HCT116 (cell line): ENCODE results near the gene LDAH. TPM values are rescaled to one million over a fixed set of nuclear protein-coding genes. Genes with fewer than 3 reads are reported as not detected.

Experiments used
- ATAC-seq: fragments of 200-7000 bp; cut with Tn5 transposase; 2 replicates; pipeline ENCODE4 v1.9.1; 2020; ENCODE audit warnings: mild to moderate bottlenecking, moderate library complexity
- BruUV-seq: library from RNA; stranded (reverse); fragments of 400-500 nt; replicated peaks from 2 replicates; lab custom pipeline; 2021; lab: Mats Ljungman, UMichigan
- CTCF ChIA-PET: fragments of 300-600 bp; sonication (Branson Sonifier 250); formaldehyde crosslinking; loops from one replicate; lab custom pipeline; 2021; ENCODE audit warnings: antibody characterized with exemption; lab: Charles Lee
- POLR2A ChIA-PET: fragments of 300-600, 350-600 bp; sonication (Branson Sonifier 250); formaldehyde crosslinking; loops from one replicate; lab custom pipeline; 2021; ENCODE audit warnings: antibody characterized with exemption; lab: Charles Lee
- RAD21 ChIA-PET, 2 experiments: fragments of 300-600 bp; sonication (Branson Sonifier 250); formaldehyde crosslinking; loops; one replicate each; lab custom pipeline; 2023; ENCODE audit warnings: low total read pairs in 2 of 2; ENCODE audit not compliant: uncharacterized antibody in 2 of 2, unreplicated experiment in 2 of 2, low non-redundant PET in 1 of 2; lab: Charles Lee
- DNase-seq: peaks from one replicate; pipeline ENCODE4 v3.0.0-alpha.2; 2010; ENCODE audit warnings: low read depth, low spot score
- H2AFZ ChIP-seq: fragments of 200-600 bp; shearing (Covaris generic), sonication (generic); 2 replicates; pipeline ENCODE4 v1.6.1; 2017; ENCODE audit warnings: low read depth, mixed run types, mixed read lengths, antibody characterized with exemption, low read length; ENCODE audit not compliant: poor library complexity, severe bottlenecking
- H3K27ac ChIP-seq: 2 replicates; pipeline ENCODE4 v1.5.1; 2012; ENCODE audit warnings: low read depth, low read length
- H3K27me3 ChIP-seq: fragments of 200-600 bp; sonication (generic); 2 replicates; pipeline ENCODE4 v1.6.1; 2016; ENCODE audit warnings: mixed run types, low read length, mixed read lengths; ENCODE audit not compliant: insufficient read depth
- H3K36me3 ChIP-seq, 2 experiments: fragments of 200-500 bp in 1 of 2; fragments of 200-600 bp in 1 of 2; sonication (Bioruptor generic) in 1 of 2; sonication (generic) in 1 of 2; 2 replicates each; pipeline versions ENCODE4 v1.5.1 to v1.6.1; 2014 to 2016; ENCODE audit warnings: low read length in 2 of 2, inconsistent platforms in 1 of 2, mixed read lengths in 1 of 2, mixed run types in 1 of 2; ENCODE audit not compliant: insufficient read depth in 2 of 2, control insufficient read depth in 1 of 2
- H3K4me1 ChIP-seq, 2 experiments: fragments of 200-600 bp in 1 of 2; sonication (generic) in 1 of 2; 2 replicates each; pipeline versions ENCODE4 v1.5.1 to v1.6.1; 2012 to 2017; ENCODE audit warnings: low read length in 2 of 2, inconsistent platforms in 1 of 2, mild to moderate bottlenecking in 1 of 2, mixed read lengths in 1 of 2, mixed run types in 1 of 2, moderate library complexity in 1 of 2; ENCODE audit not compliant: insufficient read depth in 2 of 2, control insufficient read depth in 1 of 2
- H3K4me2 ChIP-seq: fragments of 200-600 bp; sonication (generic); 2 replicates; pipeline ENCODE4 v1.6.1; 2017; ENCODE audit warnings: mixed run types, low read length, mixed read lengths
- H3K4me3 ChIP-seq, 2 experiments: fragments of 200-600 bp in 1 of 2; sonication (generic) in 1 of 2; replicated peaks in 1 of 2; 2 replicates each; pipeline ENCODE4 v1.5.1; 2011 to 2016; ENCODE audit warnings: low read length in 2 of 2, control low read depth in 1 of 2, low read depth in 1 of 2, mild to moderate bottlenecking in 1 of 2, mixed read lengths in 1 of 2, mixed run types in 1 of 2
- H3K79me2 ChIP-seq: fragments of 200-600 bp; sonication (generic); 2 replicates; pipeline ENCODE4 v1.6.1; 2017; ENCODE audit warnings: mild to moderate bottlenecking, mixed run types, low read length, moderate library complexity, mixed read lengths; ENCODE audit not compliant: insufficient read depth
- H3K9ac ChIP-seq: fragments of 200-600 bp; sonication (generic); 2 replicates; pipeline ENCODE4 v1.6.1; 2016; ENCODE audit warnings: low read length, mixed read lengths
- H3K9me2 ChIP-seq: fragments of 200-600 bp; sonication (generic), shearing (Covaris generic); 2 replicates; pipeline ENCODE4 v1.6.1; 2017; ENCODE audit warnings: mixed run types, mild to moderate bottlenecking, moderate library complexity; ENCODE audit not compliant: insufficient read depth
- H3K9me3 ChIP-seq, 2 experiments: fragments of 200-500 bp in 1 of 2; fragments of 200-600 bp in 1 of 2; sonication (Bioruptor generic) in 1 of 2; sonication (generic) in 1 of 2; 2 replicates each; pipeline ENCODE4 v1.6.1; 2014 to 2017; ENCODE audit warnings: low read length in 2 of 2, mixed read lengths in 2 of 2, inconsistent platforms in 1 of 2, low read depth in 1 of 2, mild to moderate bottlenecking in 1 of 2, mixed run types in 1 of 2, moderate library complexity in 1 of 2; ENCODE audit not compliant: control insufficient read depth in 1 of 2, insufficient read depth in 1 of 2
- H4K20me1 ChIP-seq: fragments of 200-600 bp; sonication (generic), shearing (Covaris generic); 2 replicates; pipeline ENCODE4 v1.6.1; 2017; ENCODE audit warnings: mixed run types, mild to moderate bottlenecking, moderate library complexity; ENCODE audit not compliant: insufficient read depth
- CEBPB ChIP-seq: IDR thresholded peaks from 2 replicates; pipeline ENCODE4 v1.6.1; 2012; ENCODE audit warnings: low read depth
- EZH2 ChIP-seq: fragments of 200-600 bp; sonication (generic); IDR thresholded peaks from 2 replicates; pipeline ENCODE4 v1.6.1; 2017; ENCODE audit warnings: antibody characterized with exemption, mixed run types
- EZH2phosphoT487 ChIP-seq: fragments of 200-600 bp; IDR thresholded peaks from 2 replicates; pipeline ENCODE4 v1.6.1; 2018; ENCODE audit warnings: antibody characterized with exemption, borderline replicate concordance
- JUND ChIP-seq: IDR thresholded peaks from 2 replicates; pipeline ENCODE4 v1.6.1; 2012
- POLR2A ChIP-seq: IDR thresholded peaks from 2 replicates; pipeline ENCODE4 v1.7.0; 2011; ENCODE audit warnings: borderline replicate concordance; ENCODE audit not compliant: insufficient read depth, insufficient read length; ENCODE audit errors: extremely low read depth
- POLR2AphosphoS5 ChIP-seq: IDR thresholded peaks from 2 replicates; pipeline ENCODE4 v1.6.1; 2011; ENCODE audit warnings: mild to moderate bottlenecking, low read depth, low read length, moderate library complexity
- RAD21 ChIP-seq: IDR thresholded peaks from 2 replicates; pipeline ENCODE4 v1.6.1; 2012; ENCODE audit warnings: low read depth, mild to moderate bottlenecking
- REST ChIP-seq: IDR thresholded peaks from 2 replicates; pipeline ENCODE4 v1.6.1; 2012; ENCODE audit warnings: low read depth
- TCF7L2 ChIP-seq: IDR thresholded peaks from 2 replicates; pipeline ENCODE4 v1.7.0; 2011; ENCODE audit warnings: borderline replicate concordance, inconsistent platforms; ENCODE audit not compliant: insufficient read depth, insufficient read length; ENCODE audit errors: extremely low read depth
- YY1 ChIP-seq: IDR thresholded peaks from 2 replicates; pipeline ENCODE4 v1.6.1; 2011; ENCODE audit warnings: low read length, low read depth, moderate library complexity, mild to moderate bottlenecking; ENCODE audit not compliant: insufficient replicate concordance; ENCODE audit errors: extremely low read depth
- ZFX ChIP-seq: fragments of 450-650 bp; IDR thresholded peaks from 2 replicates; pipeline ENCODE4 v1.6.1; 2017
- intact Hi-C: fragments of 100-400 bp; cut with micrococcal nuclease; formaldehyde crosslinking; loops from 2 replicates; pipeline ENCODE4 v1.10.0; 2022
- total RNA-seq: library from RNA; stranded (reverse); gene quantifications from one replicate; pipeline ENCODE4 v1.2.1, GENCODE V29; 2021; ENCODE audit not compliant: unreplicated experiment
- TF ChIP-seq, protein P1 (sequence below), 3 experiments: fragments of 200-600 bp in 1 of 3; sonication (generic) in 1 of 3; IDR thresholded peaks in 2 of 3; conservative IDR thresholded peaks in 1 of 3; 2 replicates each; pipeline ENCODE4 v1.5.1; 2012 to 2017; ENCODE audit warnings: low read depth in 2 of 3, low read length in 2 of 3, antibody characterized with exemption in 1 of 3, borderline replicate concordance in 1 of 3, control low read depth in 1 of 3, mild to moderate bottlenecking in 1 of 3, mixed read lengths in 1 of 3, mixed run types in 1 of 3, moderate library complexity in 1 of 3; ENCODE audit not compliant: insufficient read depth in 1 of 3
- TF ChIP-seq, protein P2 (sequence below): IDR thresholded peaks from 2 replicates; pipeline ENCODE4 v1.6.1; 2012

Gene LDAH
- total RNA-seq, 1 experiment from 2014 or later: 25.7 TPM

DNA sequence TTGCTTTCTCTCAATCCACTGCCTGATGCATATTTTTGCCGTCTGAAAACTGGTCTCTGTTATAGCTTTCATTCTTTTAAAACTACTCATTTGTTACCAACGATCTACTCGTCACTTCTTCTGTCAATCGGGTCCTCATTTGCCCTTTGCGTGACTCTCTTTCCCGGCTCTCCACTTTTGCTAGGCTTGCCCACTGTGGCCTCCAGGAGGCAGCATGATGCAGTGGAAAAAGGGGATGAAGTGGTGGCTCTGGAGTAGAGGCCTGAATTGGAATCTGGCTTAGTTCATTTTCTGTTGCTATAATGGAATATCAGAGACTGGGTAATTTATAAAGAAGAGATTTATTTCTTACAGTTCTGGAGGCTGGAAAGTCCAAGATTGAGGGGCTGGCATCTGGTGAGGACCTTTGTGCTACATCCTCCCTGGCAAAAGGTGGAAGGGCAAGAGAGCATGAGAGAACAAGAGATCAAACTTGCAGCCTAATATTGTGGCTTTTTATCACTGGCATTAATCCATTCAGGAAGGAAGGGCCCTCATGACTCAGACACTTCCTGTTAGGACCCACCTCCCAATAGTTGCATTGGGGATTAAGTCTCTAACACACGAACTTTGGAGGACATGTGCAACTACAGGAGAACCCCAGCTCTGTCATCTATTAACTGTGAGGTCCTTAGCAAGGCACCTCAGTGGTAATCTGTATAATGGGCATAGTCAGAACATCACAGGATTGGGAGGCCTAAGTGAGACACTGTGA is 140.6 kb downstream of the LDAH start:
- Histone ChIP-seq H3K4me1 (no peaks in the 10 kb centered on the region), H3K79me2 (no peaks in the 10 kb centered on the region), H3K4me2 (no peak overlapping the region), H3K36me3 (peaks cover 2 to 3% of the 10 kb centered on the region in 2 experiments; a peak in 1 of 4 replicates), H3K9me3 (no peaks in the 10 kb centered on the region), H3K27me3 (no peaks in the 10 kb centered on the region), H2AFZ (no peak overlapping the region), H3K4me3 (no peak overlapping the region), H3K27ac (no peak overlapping the region), H3K9me2 (no peaks in the 10 kb centered on the region), H4K20me1 (no peaks in the 10 kb centered on the region), H3K9ac (no peak overlapping the region)
- ATAC-seq: peak; percentile 57
- intact Hi-C loops: loop anchor here (1.0 kb wide), 1 partner anchor 281 kb away; no protein-coding TSS in a partner anchor
- RAD21 ChIA-PET: no interaction called here
- no TSS peak for BruUV-seq
- no peak for DNase-seq
- POLR2A ChIA-PET: no interaction called here
- CTCF ChIA-PET: no interaction called here
- TF ChIP-seq RAD21 (peak; percentile 54), EZH2 (no peak), JUND (no peak)
- TF ChIP-seq, protein P1, sequence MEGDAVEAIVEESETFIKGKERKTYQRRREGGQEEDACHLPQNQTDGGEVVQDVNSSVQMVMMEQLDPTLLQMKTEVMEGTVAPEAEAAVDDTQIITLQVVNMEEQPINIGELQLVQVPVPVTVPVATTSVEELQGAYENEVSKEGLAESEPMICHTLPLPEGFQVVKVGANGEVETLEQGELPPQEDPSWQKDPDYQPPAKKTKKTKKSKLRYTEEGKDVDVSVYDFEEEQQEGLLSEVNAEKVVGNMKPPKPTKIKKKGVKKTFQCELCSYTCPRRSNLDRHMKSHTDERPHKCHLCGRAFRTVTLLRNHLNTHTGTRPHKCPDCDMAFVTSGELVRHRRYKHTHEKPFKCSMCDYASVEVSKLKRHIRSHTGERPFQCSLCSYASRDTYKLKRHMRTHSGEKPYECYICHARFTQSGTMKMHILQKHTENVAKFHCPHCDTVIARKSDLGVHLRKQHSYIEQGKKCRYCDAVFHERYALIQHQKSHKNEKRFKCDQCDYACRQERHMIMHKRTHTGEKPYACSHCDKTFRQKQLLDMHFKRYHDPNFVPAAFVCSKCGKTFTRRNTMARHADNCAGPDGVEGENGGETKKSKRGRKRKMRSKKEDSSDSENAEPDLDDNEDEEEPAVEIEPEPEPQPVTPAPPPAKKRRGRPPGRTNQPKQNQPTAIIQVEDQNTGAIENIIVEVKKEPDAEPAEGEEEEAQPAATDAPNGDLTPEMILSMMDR (IDR thresholded peaks at IDR 0.05 in 2 of 3, conservative IDR thresholded peaks at IDR 0.05 in 1 of 3; ENCODE audit: borderline replicate concordance in 1 of 3, insufficient read depth in 1 of 3, low read depth in 2 of 3, low read length in 2 of 3): peak; percentile 31 to 61 (median 59); a peak in 5 of 6 replicates

DNA sequence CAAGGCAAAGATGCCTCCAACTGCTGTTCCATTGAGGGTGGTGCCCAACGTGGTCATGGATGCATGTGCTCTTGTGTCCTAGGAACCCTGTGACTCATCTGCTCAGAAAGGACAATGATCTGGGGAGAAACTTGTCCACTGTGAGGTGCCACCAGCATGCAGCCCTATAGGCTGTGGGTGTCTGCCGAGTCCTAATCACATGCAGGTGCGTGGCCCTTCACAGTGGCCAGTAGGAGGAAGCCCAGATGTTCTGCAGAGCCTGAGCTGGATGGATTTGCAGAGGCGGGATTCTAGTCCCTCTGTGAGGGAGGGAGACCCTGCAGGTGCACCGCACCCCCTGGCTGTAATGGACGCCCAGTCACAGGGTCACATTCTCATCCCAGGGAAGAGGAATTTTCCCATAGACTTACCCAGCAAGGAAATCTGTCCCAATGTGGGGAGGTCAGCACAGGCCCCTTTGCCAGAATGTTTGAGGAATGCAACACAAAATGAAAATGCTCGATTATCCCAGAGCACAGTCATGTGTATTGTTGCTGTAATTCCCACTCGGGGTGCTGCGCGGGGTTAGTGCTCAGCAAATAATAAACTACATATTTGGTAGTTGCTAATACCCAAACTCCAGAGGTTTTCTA is 142.0 kb downstream of the LDAH start:
- POLR2A ChIA-PET: no interaction called here
- no peak for TF ChIP-seq RAD21
- TF ChIP-seq POLR2AphosphoS5: no peak
- no peak for TF ChIP-seq ZFX
- no peak for TF ChIP-seq TCF7L2
- TF ChIP-seq REST: no peak
- no peak for TF ChIP-seq YY1
- TF ChIP-seq EZH2phosphoT487: no peak
- no peak for TF ChIP-seq CEBPB
- no peak for TF ChIP-seq POLR2A
- TF ChIP-seq, protein P2, sequence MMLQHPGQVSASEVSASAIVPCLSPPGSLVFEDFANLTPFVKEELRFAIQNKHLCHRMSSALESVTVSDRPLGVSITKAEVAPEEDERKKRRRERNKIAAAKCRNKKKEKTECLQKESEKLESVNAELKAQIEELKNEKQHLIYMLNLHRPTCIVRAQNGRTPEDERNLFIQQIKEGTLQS: no peak

More for the DNA sequence above, 142.0 kb downstream of the LDAH start:
- Histone ChIP-seq H3K27me3 (no peaks in the 10 kb centered on the region), H3K9ac (no peak overlapping the region), H3K4me2 (no peak overlapping the region), H3K27ac (no peak overlapping the region), H3K9me2 (no peaks in the 10 kb centered on the region), H3K79me2 (no peaks in the 10 kb centered on the region), H3K9me3 (no peaks in the 10 kb centered on the region), H2AFZ (no peak overlapping the region), H3K4me1 (no peaks in the 10 kb centered on the region; a peak in 1 of 4 replicates), H4K20me1 (no peaks in the 10 kb centered on the region), H3K4me3 (no peak overlapping the region), H3K36me3 (peaks cover 0 to 2% of the 10 kb centered on the region in 2 experiments; a peak in 1 of 4 replicates)
- intact Hi-C loops: no loop called here
- DNase-seq (no peak), ATAC-seq (no peak)
- CTCF ChIA-PET: no interaction called here
- RAD21 ChIA-PET: no interaction called here
- BruUV-seq: no TSS peak
